Karpas-422 (cell line): ENCODE data around the gene SLC25A15. TPM values are rescaled to one million over a fixed set of nuclear protein-coding genes. Genes with fewer than 3 reads are reported as not detected.

Experiments used
- DNase-seq: peaks from one replicate; pipeline ENCODE4 v3.0.0-alpha.2; 2015
- H2AFZ ChIP-seq: fragments of 200-600 bp; sonication (generic); 2 replicates; pipeline ENCODE4 v1.6.1; 2014; ENCODE audit warnings: antibody characterized with exemption, low read length, mixed read lengths
- H3K27ac ChIP-seq: fragments of 200-600 bp; sonication (generic); 2 replicates; pipeline ENCODE4 v1.5.1; 2014; ENCODE audit warnings: mild to moderate bottlenecking, low read length, moderate library complexity
- H3K27me3 ChIP-seq: fragments of 200-600 bp; sonication (generic); 2 replicates; pipeline ENCODE4 v1.6.1; 2014; ENCODE audit warnings: low read length, mixed read lengths
- H3K36me3 ChIP-seq: fragments of 200-600 bp; sonication (generic); 2 replicates; pipeline ENCODE4 v1.6.1; 2014; ENCODE audit warnings: low read length, mixed read lengths; ENCODE audit not compliant: insufficient read depth
- H3K4me1 ChIP-seq: fragments of 200-600 bp; sonication (generic); 2 replicates; pipeline ENCODE4 v1.6.1; 2014; ENCODE audit warnings: mild to moderate bottlenecking, low read length, mixed read lengths
- H3K4me2 ChIP-seq: fragments of 200-600 bp; sonication (generic); 2 replicates; pipeline ENCODE4 v1.6.1; 2014; ENCODE audit warnings: low read length, low read depth, mild to moderate bottlenecking; ENCODE audit not compliant: poor library complexity, severe bottlenecking
- H3K4me3 ChIP-seq: fragments of 200-600 bp; sonication (generic); 2 replicates; pipeline ENCODE4 v1.5.1; 2014; ENCODE audit warnings: mild to moderate bottlenecking, antibody characterized with exemption, low read length, mixed read lengths
- H3K79me2 ChIP-seq: fragments of 200-600 bp; sonication (generic); 2 replicates; pipeline ENCODE4 v1.6.1; 2014; ENCODE audit warnings: mild to moderate bottlenecking, low read length, mixed read lengths
- H3K9ac ChIP-seq: fragments of 200-600 bp; sonication (generic); 2 replicates; pipeline ENCODE4 v1.6.0; 2014; ENCODE audit warnings: low read length
- H3K9me2 ChIP-seq: fragments of 200-600 bp; sonication (generic), shearing (Covaris generic); replicated peaks from 2 replicates; pipeline ENCODE4 v1.6.0; 2014; ENCODE audit warnings: mild to moderate bottlenecking, low read length, moderate library complexity; ENCODE audit not compliant: insufficient read depth
- H3K9me3 ChIP-seq: fragments of 300-700, 200-600 bp; sonication (generic); 2 replicates; pipeline ENCODE4 v1.6.1; 2014; ENCODE audit warnings: low read length, mixed read lengths
- H4K20me1 ChIP-seq: fragments of 200-600 bp; sonication (generic); 2 replicates; pipeline ENCODE4 v1.6.1; 2014; ENCODE audit warnings: mild to moderate bottlenecking, antibody characterized with exemption, low read length, low read depth; ENCODE audit not compliant: insufficient read depth
- total RNA-seq: library from RNA; depleted of rRNA; stranded (reverse); fragments of >200 nt; shearing (Covaris generic); gene quantifications from 2 replicates; pipeline ENCODE4 v1.2.3, GENCODE V29; 2014; ENCODE audit warnings: low replicate concordance; rRNA removed

The SLC25A15 gene
- total RNA-seq, result 25.3 and 44.5 TPM in 2 replicates

DNA sequence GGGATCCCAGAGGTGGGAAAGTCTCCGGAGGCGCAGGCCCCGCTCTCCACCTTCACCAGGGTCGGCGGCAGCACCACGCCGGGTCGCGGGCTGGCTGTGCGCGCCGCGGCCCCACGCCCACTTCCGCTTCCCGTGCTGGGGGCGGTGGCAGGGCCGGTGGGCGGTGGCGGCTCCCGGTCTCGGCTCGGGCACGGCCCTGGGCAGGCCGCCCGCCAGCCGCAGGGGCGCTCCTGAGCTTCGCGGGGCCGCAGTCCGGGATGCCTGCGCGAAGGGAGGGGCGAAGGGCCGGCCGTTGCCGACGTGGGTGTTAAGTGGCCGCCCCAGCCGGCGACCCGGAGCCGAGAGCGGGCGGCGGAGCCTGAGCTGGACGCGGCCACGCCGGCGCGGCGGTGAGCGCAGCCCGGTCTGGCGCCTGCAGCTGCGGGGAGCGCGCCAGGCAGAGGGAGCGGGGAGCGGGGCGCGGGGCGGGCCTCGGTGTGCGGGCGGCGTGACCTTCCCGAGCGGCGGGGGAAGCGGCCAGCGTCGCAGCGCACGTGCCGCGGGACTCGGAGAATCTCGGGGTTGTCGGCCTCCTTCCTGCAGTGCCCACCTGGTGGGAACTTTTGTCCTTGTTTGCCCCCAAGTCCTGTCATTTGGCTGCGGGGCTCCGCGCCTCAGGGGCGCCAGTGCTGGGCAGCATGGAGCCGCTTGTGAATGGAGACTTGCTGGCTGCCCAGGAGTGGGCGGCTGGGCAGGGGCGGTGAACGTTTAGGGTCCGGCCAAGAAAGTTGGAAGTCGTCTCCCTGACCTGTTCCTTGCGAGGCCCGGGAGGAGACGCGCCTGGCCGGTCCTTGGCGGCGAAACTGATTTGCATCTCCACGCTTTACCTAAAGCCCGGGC is at the start of gene SLC25A15:
SLC25A15 (plus strand) TSS at position 337 of the 879 bp plus-strand sequence. CDS start 3,616 bp downstream, outside the sequence.
- no peaks in the 10 kb centered on the region for H4K20me1 ChIP-seq

DNA sequence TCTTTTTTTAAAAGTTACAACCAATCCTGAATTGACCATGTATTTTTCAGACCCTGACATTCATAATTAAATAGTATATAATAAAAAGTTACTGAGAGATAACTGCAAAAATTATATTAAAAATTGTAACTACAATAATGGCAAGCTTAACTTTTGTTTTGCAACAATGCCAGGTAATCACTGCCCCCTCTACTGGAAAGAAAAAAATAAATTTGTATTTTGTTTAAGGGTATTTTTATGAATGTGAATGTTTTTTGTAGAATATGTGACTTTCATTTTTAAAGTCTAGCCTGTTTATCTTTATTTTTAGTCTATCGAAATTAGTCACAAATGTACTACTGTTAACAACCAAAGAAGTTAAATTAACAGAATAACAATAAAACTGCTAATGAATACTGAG is 40.1 kb upstream of the SLC25A15 start:
- H3K79me2 ChIP-seq, result peaks cover 37% of the 10 kb centered on the region
- no peaks in the 10 kb centered on the region for H3K9me3 ChIP-seq
- H3K36me3 ChIP-seq, result peaks cover 62% of the 10 kb centered on the region
- H3K4me3 ChIP-seq, result no peak overlapping the region
- H3K4me1 ChIP-seq, result peaks cover 8% of the 10 kb centered on the region; the same call in 1 of the 2 replicates
- peak; percentile 46 for DNase-seq
- no peak overlapping the region for H3K9ac ChIP-seq
- H3K9me2 ChIP-seq, result no peaks in the 10 kb centered on the region
- peak overlapping the region; percentile 29; the same call in 1 of the 2 replicates for H3K27ac ChIP-seq
- H3K4me2 ChIP-seq, result no peak overlapping the region
- no peak overlapping the region for H2AFZ ChIP-seq
- H4K20me1 ChIP-seq, result no peaks in the 10 kb centered on the region
- H3K27me3 ChIP-seq, result no peaks in the 10 kb centered on the region

More for the DNA sequence above, at the start of gene SLC25A15:
- H3K4me3 ChIP-seq, result peak within 1 kb of the TSS; percentile 72
- no peaks in the 10 kb centered on the region for H3K9me2 ChIP-seq
- no peak within 1 kb of the TSS for H2AFZ ChIP-seq
- H3K27me3 ChIP-seq, result no peaks in the 10 kb centered on the region
- peaks cover 39% of the 10 kb centered on the region for H3K79me2 ChIP-seq
- DNase-seq, result peak; percentile 93
- H3K9me3 ChIP-seq, result no peaks in the 10 kb centered on the region
- peak within 1 kb of the TSS; percentile 90 for H3K4me2 ChIP-seq
- H3K36me3 ChIP-seq, result peaks cover 9% of the 10 kb centered on the region; the same call in 1 of the 2 replicates
- peak within 1 kb of the TSS; percentile 82 for H3K9ac ChIP-seq
- peaks cover 36% of the 10 kb centered on the region for H3K4me1 ChIP-seq
- H3K27ac ChIP-seq, result peak within 1 kb of the TSS; percentile 89

DNA sequence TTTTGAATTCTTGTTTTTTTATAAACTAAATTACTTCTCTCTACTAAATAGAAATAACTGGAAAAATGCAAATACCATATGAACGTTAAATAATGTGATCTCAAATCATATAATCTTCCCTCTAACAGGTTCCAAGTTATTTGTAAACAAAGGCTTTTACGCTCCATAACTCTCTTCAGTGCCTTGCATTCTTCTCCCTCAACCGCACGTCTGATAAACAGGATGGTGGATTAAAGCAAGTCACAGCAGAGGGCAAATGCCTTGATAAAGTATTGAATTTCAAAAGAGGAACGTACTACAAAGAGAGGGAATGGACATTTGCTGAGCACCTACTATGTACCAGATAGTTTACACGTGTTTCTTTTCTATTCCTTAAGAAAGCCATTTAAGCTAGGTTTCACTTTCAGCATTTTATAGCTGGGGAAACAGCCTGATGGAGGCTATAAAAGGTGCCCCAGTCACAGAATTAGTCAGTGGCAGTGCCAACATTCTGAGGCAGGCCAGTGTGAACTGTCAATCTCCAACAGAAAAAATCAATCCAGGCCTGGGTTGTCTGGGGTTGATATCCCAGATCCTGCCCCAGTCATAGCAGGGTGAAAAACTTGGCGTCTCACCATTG is 34.2 kb upstream of the SLC25A15 start:
- H3K36me3 ChIP-seq, result peaks cover 57% of the 10 kb centered on the region

DNA sequence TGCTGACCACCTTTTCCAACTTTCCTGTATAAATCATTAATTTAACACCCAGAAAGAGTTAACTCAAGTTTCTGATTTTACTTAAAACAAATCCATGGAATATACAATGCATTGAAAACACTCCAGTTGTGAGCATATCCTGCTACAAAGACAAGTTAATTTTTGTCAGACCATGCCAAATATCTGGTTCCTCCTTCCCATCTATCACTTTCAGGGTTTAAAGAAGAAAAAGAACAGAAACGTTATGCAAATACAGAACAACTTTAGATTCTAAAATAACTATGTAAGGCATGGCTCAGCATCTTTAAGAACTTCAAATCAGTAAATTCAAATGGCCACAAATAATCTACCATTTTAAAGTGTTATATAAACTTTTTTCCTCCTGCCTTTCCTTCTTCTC is 33.4 kb upstream of the SLC25A15 start:
- peak overlapping the region; percentile 59 for H3K4me2 ChIP-seq
- peaks cover 61% of the 10 kb centered on the region for H3K36me3 ChIP-seq
- no peaks in the 10 kb centered on the region for H4K20me1 ChIP-seq
- H3K79me2 ChIP-seq, result peaks cover 39% of the 10 kb centered on the region
- H3K9ac ChIP-seq, result peak overlapping the region; percentile 50
- peak; percentile 73 for DNase-seq
- peaks cover 63% of the 10 kb centered on the region for H3K4me1 ChIP-seq
- peak overlapping the region; percentile 96 for H3K27ac ChIP-seq
- peak overlapping the region; percentile 33; the same call in 1 of the 2 replicates for H3K4me3 ChIP-seq
- H3K9me2 ChIP-seq, result no peaks in the 10 kb centered on the region
- no peaks in the 10 kb centered on the region for H3K9me3 ChIP-seq
- no peaks in the 10 kb centered on the region for H3K27me3 ChIP-seq
- no peak overlapping the region for H2AFZ ChIP-seq

More for the DNA sequence above, 34.2 kb upstream of the SLC25A15 start:
- DNase-seq, result peak; percentile 42
- H3K4me2 ChIP-seq, result peak overlapping the region; percentile 59
- peaks cover 57% of the 10 kb centered on the region for H3K4me1 ChIP-seq
- peaks cover 34% of the 10 kb centered on the region for H3K79me2 ChIP-seq
- no peak overlapping the region for H2AFZ ChIP-seq
- H4K20me1 ChIP-seq, result no peaks in the 10 kb centered on the region
- no peaks in the 10 kb centered on the region for H3K27me3 ChIP-seq
- H3K27ac ChIP-seq, result peak overlapping the region; percentile 96
- H3K9me3 ChIP-seq, result no peaks in the 10 kb centered on the region
- peak overlapping the region; percentile 57 for H3K9ac ChIP-seq
- H3K4me3 ChIP-seq, result 0 out of 2 replicates have a peak overlapping the region, but pooled peaks have one; percentile 29
- H3K9me2 ChIP-seq, result no peaks in the 10 kb centered on the region

DNA sequence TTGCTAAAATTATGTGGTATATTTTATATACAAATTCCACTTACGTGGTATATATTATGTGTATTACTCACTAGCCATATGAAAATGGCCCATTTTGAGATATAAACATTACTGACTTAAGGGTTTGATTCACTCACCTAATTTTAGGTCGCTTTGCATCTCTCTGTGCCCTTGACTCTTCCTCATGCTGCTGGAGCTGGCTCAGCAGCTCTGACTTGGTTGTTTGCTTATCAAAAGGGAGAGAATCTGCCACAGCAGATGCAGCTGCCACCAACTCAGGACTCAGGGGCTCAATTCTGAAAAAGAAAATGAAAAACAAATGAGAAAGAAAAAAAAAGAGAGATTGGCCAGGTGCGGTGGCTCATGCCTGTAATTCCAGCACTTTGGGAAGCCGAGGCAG is 30.6 kb upstream of the SLC25A15 start:
- H3K9me2 ChIP-seq, result no peaks in the 10 kb centered on the region
- no peaks in the 10 kb centered on the region for H3K9me3 ChIP-seq
- no peaks in the 10 kb centered on the region for H3K27me3 ChIP-seq
- H3K9ac ChIP-seq, result no peak overlapping the region
- H3K4me3 ChIP-seq, result no peak overlapping the region; the same call in 1 of the 2 replicates
- no peak overlapping the region for H2AFZ ChIP-seq
- peak overlapping the region; percentile 96 for H3K27ac ChIP-seq
- peak overlapping the region; percentile 52 for H3K4me2 ChIP-seq
- H3K79me2 ChIP-seq, result peaks cover 38% of the 10 kb centered on the region
- peaks cover 91% of the 10 kb centered on the region for H3K4me1 ChIP-seq
- peak; percentile 94 for DNase-seq
- H4K20me1 ChIP-seq, result no peaks in the 10 kb centered on the region
- peaks cover 40% of the 10 kb centered on the region for H3K36me3 ChIP-seq

DNA sequence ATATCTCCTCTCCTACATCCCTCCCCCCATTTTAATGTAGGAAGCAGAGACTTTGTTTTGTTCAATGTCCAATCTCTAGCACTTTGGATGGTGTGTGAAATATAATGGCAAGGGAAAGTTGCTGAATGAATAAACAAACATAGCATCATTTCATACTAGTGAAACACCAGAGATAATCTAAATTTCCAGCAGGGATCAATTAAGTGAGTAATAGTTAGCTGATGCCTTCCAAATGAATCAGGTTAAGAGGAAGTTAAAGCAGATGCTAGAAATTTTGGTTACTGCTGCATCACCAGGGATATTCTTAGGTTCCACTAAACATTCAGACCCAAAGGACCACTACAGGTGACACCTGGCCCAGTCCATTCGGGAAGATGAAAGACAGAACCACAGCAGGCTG is 26.6 kb upstream of the SLC25A15 start:
- H3K4me2 ChIP-seq, result peak overlapping the region; percentile 58

DNA sequence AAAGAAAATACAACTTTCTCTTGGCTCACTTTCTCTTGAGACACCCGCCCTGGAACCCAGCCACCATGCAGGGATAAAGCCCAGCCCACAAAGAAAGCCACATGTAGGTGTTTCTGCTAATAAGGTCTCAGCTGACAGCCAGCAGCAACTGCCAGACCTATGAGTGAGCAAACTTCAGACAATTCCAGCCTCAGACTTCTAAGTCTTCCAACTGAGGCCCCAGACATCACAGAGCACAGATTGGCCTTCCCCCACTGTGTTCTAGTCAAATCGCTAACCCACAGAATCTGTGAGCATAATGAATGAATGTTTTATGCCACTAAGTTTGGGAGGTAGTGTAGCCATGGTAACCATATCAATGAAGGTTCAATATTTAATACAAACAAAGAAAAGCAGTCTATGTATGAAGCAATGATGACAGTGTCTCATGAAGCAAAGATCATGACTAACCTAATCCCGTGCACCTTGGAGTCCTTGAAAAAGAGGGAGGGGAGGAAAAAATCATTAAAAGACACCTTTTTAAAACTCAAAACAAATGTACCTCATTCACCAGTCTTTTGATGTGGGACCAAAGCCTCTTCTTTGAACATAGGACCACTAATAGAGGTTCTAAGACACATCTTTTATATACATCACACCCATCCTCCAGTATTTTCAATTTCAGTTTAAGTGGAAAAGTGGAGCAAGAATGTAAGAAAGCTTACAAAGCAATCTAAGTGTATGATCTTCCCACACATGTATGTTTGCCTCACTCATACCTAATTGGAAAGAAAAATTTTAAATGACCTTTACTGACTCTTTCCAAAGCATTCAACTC is 24.6 kb upstream of the SLC25A15 start:
- Histone ChIP-seq H4K20me1 (no peaks in the 10 kb centered on the region), H3K4me2 (peak overlapping the region; percentile 58), H3K27me3 (no peaks in the 10 kb centered on the region), H3K27ac (peak overlapping the region; percentile 96), H3K9me3 (no peaks in the 10 kb centered on the region), H2AFZ (no peak overlapping the region), H3K4me1 (peaks cover 75% of the 10 kb centered on the region), H3K4me3 (peak overlapping the region; percentile 22; the same call in 1 of the 2 replicates), H3K9ac (peak overlapping the region; percentile 43), H3K9me2 (no peaks in the 10 kb centered on the region), H3K79me2 (peaks cover 65% of the 10 kb centered on the region), H3K36me3 (peaks cover 23% of the 10 kb centered on the region)
- DNase-seq, result peak; percentile 48

More for the DNA sequence above, 26.6 kb upstream of the SLC25A15 start:
- Histone ChIP-seq H3K4me3 (0 out of 2 replicates have a peak overlapping the region, but pooled peaks have one; percentile 36), H3K36me3 (peaks cover 29% of the 10 kb centered on the region), H3K27me3 (no peaks in the 10 kb centered on the region), H3K27ac (peak overlapping the region; percentile 96), H4K20me1 (no peaks in the 10 kb centered on the region), H2AFZ (no peak overlapping the region), H3K9me3 (no peaks in the 10 kb centered on the region), H3K79me2 (peaks cover 62% of the 10 kb centered on the region), H3K9ac (peak overlapping the region; percentile 61; the same call in 1 of the 2 replicates), H3K9me2 (no peaks in the 10 kb centered on the region), H3K4me1 (peaks cover 88% of the 10 kb centered on the region)
- DNase-seq, result peak; percentile 78
